Vagina (tissue), 2 donors: Measurements from ENCODE around the gene LMO7.

ENCODE experiments used
- POLR2AphosphoS5 ChIP-seq, 2 donors: sonication (generic); formaldehyde crosslinking; IDR thresholded peaks; one replicate each; pipeline ENCODE4 v1.9.0; 2017; ENCODE audit warnings: antibody characterized with exemption in 2 of 2, mild to moderate bottlenecking in 2 of 2, low read depth in 1 of 2; ENCODE audit not compliant: insufficient read depth in 1 of 2
- TF ChIP-seq, protein P1 (sequence below), 3 experiments: fragments of 450-650 bp in 2 of 3; fragments of 200-600 bp in 1 of 3; sonication (generic) in 1 of 3; IDR thresholded peaks; one replicate each; pipeline ENCODE4 v1.5.1; 2017 to 2019; ENCODE audit warnings: antibody characterized with exemption in 3 of 3, mild to moderate bottlenecking in 2 of 3, moderate library complexity in 2 of 3

DNA sequence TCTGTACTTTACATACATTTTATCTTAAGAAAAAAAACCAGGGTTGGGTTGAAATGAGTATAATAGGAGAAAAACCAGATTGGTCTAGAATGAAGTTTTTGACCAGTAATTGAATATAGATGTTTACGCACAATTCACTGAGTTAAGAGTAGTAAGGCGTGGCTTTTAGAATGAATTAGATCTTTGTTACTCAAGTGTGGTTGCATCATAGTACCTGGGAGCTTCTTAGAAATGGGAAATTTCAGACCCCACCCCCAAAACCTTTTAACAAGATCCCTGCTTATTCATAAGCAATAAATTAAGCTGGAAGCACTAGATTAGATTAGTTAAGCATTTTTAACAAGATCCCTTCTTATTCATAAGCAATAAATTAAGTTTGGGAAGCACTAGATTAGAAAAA, 28.7 kb upstream of the LMO7 start:
- TF ChIP-seq, protein P1, sequence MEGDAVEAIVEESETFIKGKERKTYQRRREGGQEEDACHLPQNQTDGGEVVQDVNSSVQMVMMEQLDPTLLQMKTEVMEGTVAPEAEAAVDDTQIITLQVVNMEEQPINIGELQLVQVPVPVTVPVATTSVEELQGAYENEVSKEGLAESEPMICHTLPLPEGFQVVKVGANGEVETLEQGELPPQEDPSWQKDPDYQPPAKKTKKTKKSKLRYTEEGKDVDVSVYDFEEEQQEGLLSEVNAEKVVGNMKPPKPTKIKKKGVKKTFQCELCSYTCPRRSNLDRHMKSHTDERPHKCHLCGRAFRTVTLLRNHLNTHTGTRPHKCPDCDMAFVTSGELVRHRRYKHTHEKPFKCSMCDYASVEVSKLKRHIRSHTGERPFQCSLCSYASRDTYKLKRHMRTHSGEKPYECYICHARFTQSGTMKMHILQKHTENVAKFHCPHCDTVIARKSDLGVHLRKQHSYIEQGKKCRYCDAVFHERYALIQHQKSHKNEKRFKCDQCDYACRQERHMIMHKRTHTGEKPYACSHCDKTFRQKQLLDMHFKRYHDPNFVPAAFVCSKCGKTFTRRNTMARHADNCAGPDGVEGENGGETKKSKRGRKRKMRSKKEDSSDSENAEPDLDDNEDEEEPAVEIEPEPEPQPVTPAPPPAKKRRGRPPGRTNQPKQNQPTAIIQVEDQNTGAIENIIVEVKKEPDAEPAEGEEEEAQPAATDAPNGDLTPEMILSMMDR (IDR thresholded peaks at IDR 0.05): no peak
- TF ChIP-seq POLR2AphosphoS5 (IDR thresholded peaks at IDR 0.05; ENCODE audit: insufficient read depth in 1 of 2, low read depth in 1 of 2): no peak
